ENCODE results near the gene DOCK10.

DNA sequence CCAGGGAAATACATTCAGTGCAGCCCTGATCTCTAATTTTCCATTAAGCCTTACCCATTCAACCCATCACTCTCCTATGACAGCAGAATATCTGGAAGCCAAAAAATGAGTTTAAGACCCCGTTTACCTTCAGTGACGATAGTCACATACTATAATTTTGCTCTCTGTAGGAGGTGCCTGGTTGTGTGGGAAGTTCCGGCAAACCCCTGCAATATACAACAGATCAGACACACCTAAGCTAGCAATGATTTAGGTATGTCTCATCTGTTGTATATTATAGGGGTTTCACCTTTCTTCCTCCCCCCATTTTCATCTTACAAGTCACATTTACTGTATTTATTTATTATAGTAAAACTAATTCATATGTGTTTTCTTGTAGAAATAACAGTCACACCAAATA, 101.7 kb downstream of the DOCK10 start:
- TF ChIP-seq CTCF (conservative IDR thresholded peaks at IDR 0.05) = no peak
- TF ChIP-seq EZH2 (IDR thresholded peaks at IDR 0.05; ENCODE audit: low read depth) = no peak

Data from PC-9 (cell line).